ENCODE results near the gene RMI2. TPM values are rescaled to one million over a fixed set of nuclear protein-coding genes. Genes with fewer than 3 reads are reported as not detected.

RMI2 gene
- total and polyA plus RNA-seq, 9 donors: 5.7 to 12.5 (median 9.2) TPM

- peaks cover 10% of the 10 kb centered on the region for H3K4me1 ChIP-seq (ENCODE audit: control insufficient read depth, insufficient read depth, low read length)
- no peak for DNase-seq
- 77% methylated on average over 7 of the region's 14 CpGs for WGBS (ENCODE audit: insufficient coverage)
Measured at GRCh38 chr16:11398851-11399250, 53.6 kb downstream of the RMI2 start.

GRCh38 chr16:11399261-11399831 lies 54.1 kb downstream of the RMI2 start:
- H3K36me3 ChIP-seq (ENCODE audit: control insufficient read depth, insufficient read depth, low read length): no peaks in the 10 kb centered on the region
- no peak overlapping the region for H3K27ac ChIP-seq (ENCODE audit: low read length)
- peaks cover 10% of the 10 kb centered on the region for H3K4me1 ChIP-seq (ENCODE audit: control insufficient read depth, insufficient read depth, low read length)
- H3K27me3 ChIP-seq (ENCODE audit: control insufficient read depth, insufficient read depth, low read length): no peaks in the 10 kb centered on the region
- 85% methylated on average over 17 of the region's 22 CpGs for WGBS (ENCODE audit: insufficient coverage)
- no peak for DNase-seq
- H3K4me3 ChIP-seq (ENCODE audit: low read length): no peak overlapping the region
- no peaks in the 10 kb centered on the region for H3K9me3 ChIP-seq (replicated peaks; ENCODE audit: control insufficient read depth, low read depth, low read length)

More at GRCh38 chr16:11398851-11399250, 53.6 kb downstream of the RMI2 start:
- H3K4me3 ChIP-seq (ENCODE audit: low read length): no peak overlapping the region
- H3K36me3 ChIP-seq (ENCODE audit: control insufficient read depth, insufficient read depth, low read length): no peaks in the 10 kb centered on the region
- H3K27ac ChIP-seq (ENCODE audit: low read length): no peak overlapping the region
- peaks cover 2% of the 10 kb centered on the region for H3K27me3 ChIP-seq (ENCODE audit: control insufficient read depth, insufficient read depth, low read length)
- H3K9me3 ChIP-seq (replicated peaks; ENCODE audit: control insufficient read depth, low read depth, low read length): no peaks in the 10 kb centered on the region

- Histone ChIP-seq H3K36me3 (ENCODE audit: control insufficient read depth, insufficient read depth, low read length) (no peaks in the 10 kb centered on the region), H3K9me3 (replicated peaks; ENCODE audit: control insufficient read depth, low read depth, low read length) (no peaks in the 10 kb centered on the region), H3K27me3 (ENCODE audit: control insufficient read depth, insufficient read depth, low read length) (no peaks in the 10 kb centered on the region), H3K4me1 (ENCODE audit: control insufficient read depth, insufficient read depth, low read length) (peaks cover 10% of the 10 kb centered on the region), H3K27ac (ENCODE audit: low read length) (no peak overlapping the region), H3K4me3 (ENCODE audit: low read length) (no peak overlapping the region)
- no peak for DNase-seq
- WGBS (ENCODE audit: insufficient coverage): 78% methylated on average over 3 of the region's 7 CpGs
Measured at GRCh38 chr16:11400076-11400475, 54.8 kb downstream of the RMI2 start.

Other genes starting within 250 kb of the RMI2 start
- 0.89 TPM for gene SOCS1, start 89.3 kb upstream of the RMI2 start, total RNA-seq
- gene SOCS1, start 89.3 kb upstream of the RMI2 start, polyA plus RNA-seq (ENCODE audit: insufficient read depth in 1 of 8, insufficient read length in 8 of 8, low replicate concordance in 1 of 8): 1 to 10 TPM; 1.3 to 5.3 (median 2.8) TPM
- not detected for gene TNP2, start 76.1 kb upstream of the RMI2 start, total RNA-seq
- gene TNP2, start 76.1 kb upstream of the RMI2 start, polyA plus RNA-seq (ENCODE audit: insufficient read depth in 1 of 8, insufficient read length in 8 of 8, low replicate concordance in 1 of 8): not detected
- gene PRM3, start 71.8 kb upstream of the RMI2 start, total RNA-seq: not detected
- gene PRM3, start 71.8 kb upstream of the RMI2 start, polyA plus RNA-seq (ENCODE audit: insufficient read depth in 1 of 8, insufficient read length in 8 of 8, low replicate concordance in 1 of 8): not detected
- gene PRM2, start 69.0 kb upstream of the RMI2 start, total RNA-seq: not detected
- gene PRM2, start 69.0 kb upstream of the RMI2 start, polyA plus RNA-seq (ENCODE audit: insufficient read depth in 1 of 8, insufficient read length in 8 of 8, low replicate concordance in 1 of 8): not detected
- not detected for gene PRM1, start 64.1 kb upstream of the RMI2 start, total RNA-seq
- not detected for gene PRM1, start 64.1 kb upstream of the RMI2 start, polyA plus RNA-seq (ENCODE audit: insufficient read depth in 1 of 8, insufficient read length in 8 of 8, low replicate concordance in 1 of 8)
- gene LITAF, start 241.5 kb downstream of the RMI2 start, total RNA-seq: 25.0 TPM
- 10 to 100 TPM; 29.6 to 61.5 (median 47.8) TPM for gene LITAF, start 241.5 kb downstream of the RMI2 start, polyA plus RNA-seq (ENCODE audit: insufficient read depth in 1 of 8, insufficient read length in 8 of 8, low replicate concordance in 1 of 8)